DOHH2 (cell line): Measurements from ENCODE around the gene CDH22.

Source experiments
- H3F3A ChIP-seq: fragments of 200-600 bp; sonication (generic), shearing (Covaris generic); 2 replicates; pipeline ENCODE4 v1.6.0; 2016; ENCODE audit warnings: antibody characterized with exemption, mild to moderate bottlenecking; ENCODE audit not compliant: control insufficient read depth, insufficient read depth
- H3K27ac ChIP-seq: fragments of 200-600 bp; sonication (generic); 2 replicates; pipeline ENCODE4 v1.5.1; 2014; ENCODE audit warnings: low read depth, mild to moderate bottlenecking, low read length, moderate library complexity
- H3K27me3 ChIP-seq: fragments of 200-600 bp; sonication (generic); 2 replicates; pipeline ENCODE4 v1.6.1; 2014; ENCODE audit warnings: mild to moderate bottlenecking, low read length, mixed read lengths; ENCODE audit not compliant: control insufficient read depth
- H3K36me3 ChIP-seq: fragments of 200-600 bp; sonication (generic); 2 replicates; pipeline ENCODE4 v1.6.1; 2014; ENCODE audit warnings: mild to moderate bottlenecking, low read length, moderate library complexity, mixed read lengths; ENCODE audit not compliant: control insufficient read depth
- H3K4me1 ChIP-seq: fragments of 200-600 bp; sonication (generic); 2 replicates; pipeline ENCODE4 v1.6.1; 2014; ENCODE audit warnings: mild to moderate bottlenecking, low read length, mixed read lengths; ENCODE audit not compliant: control insufficient read depth
- H3K4me2 ChIP-seq: fragments of 200-600 bp; sonication (generic); 2 replicates; pipeline ENCODE4 v1.6.0; 2014; ENCODE audit warnings: mild to moderate bottlenecking, low read length, moderate library complexity
- H3K4me3 ChIP-seq: fragments of 200-600 bp; sonication (generic); 2 replicates; pipeline ENCODE4 v1.5.1; 2014; ENCODE audit warnings: mild to moderate bottlenecking, low read length, mixed read lengths
- H3K79me2 ChIP-seq: fragments of 200-600 bp; sonication (generic); 2 replicates; pipeline ENCODE4 v1.6.1; 2014; ENCODE audit warnings: mild to moderate bottlenecking, low read length, mixed read lengths; ENCODE audit not compliant: control insufficient read depth
- H3K9me2 ChIP-seq: fragments of 200-600 bp; sonication (generic); replicated peaks from 2 replicates; pipeline ENCODE4 v1.6.1; 2014; ENCODE audit warnings: mild to moderate bottlenecking, low read length, mixed read lengths; ENCODE audit not compliant: control insufficient read depth
- H3K9me3 ChIP-seq: fragments of 200-600 bp; sonication (generic); 2 replicates; pipeline ENCODE4 v1.6.1; 2014; ENCODE audit warnings: antibody characterized with exemption, low read length, mixed read lengths; ENCODE audit not compliant: control insufficient read depth, insufficient read depth
- H4K20me1 ChIP-seq: fragments of 200-600 bp; sonication (generic); 2 replicates; pipeline ENCODE4 v1.6.0; 2014; ENCODE audit warnings: low read depth, mild to moderate bottlenecking, antibody characterized with exemption, low read length, moderate library complexity; ENCODE audit not compliant: control insufficient read depth, insufficient read depth
- EZH2phosphoT487 ChIP-seq: fragments of 200-600 bp; sonication (generic); IDR thresholded peaks from 2 replicates; pipeline ENCODE4 v1.6.1; 2017; ENCODE audit warnings: borderline replicate concordance, mild to moderate bottlenecking, antibody characterized with exemption, low read length, moderate library complexity, mixed read lengths
- TF ChIP-seq, protein P1 (sequence below): fragments of 200-600 bp; sonication (generic); IDR thresholded peaks from one replicate; pipeline ENCODE4 v1.5.1; 2014; ENCODE audit warnings: antibody characterized with exemption, mild to moderate bottlenecking, low read depth, low read length; ENCODE audit not compliant: poor library complexity, severe bottlenecking

The CDH22 gene

DNA sequence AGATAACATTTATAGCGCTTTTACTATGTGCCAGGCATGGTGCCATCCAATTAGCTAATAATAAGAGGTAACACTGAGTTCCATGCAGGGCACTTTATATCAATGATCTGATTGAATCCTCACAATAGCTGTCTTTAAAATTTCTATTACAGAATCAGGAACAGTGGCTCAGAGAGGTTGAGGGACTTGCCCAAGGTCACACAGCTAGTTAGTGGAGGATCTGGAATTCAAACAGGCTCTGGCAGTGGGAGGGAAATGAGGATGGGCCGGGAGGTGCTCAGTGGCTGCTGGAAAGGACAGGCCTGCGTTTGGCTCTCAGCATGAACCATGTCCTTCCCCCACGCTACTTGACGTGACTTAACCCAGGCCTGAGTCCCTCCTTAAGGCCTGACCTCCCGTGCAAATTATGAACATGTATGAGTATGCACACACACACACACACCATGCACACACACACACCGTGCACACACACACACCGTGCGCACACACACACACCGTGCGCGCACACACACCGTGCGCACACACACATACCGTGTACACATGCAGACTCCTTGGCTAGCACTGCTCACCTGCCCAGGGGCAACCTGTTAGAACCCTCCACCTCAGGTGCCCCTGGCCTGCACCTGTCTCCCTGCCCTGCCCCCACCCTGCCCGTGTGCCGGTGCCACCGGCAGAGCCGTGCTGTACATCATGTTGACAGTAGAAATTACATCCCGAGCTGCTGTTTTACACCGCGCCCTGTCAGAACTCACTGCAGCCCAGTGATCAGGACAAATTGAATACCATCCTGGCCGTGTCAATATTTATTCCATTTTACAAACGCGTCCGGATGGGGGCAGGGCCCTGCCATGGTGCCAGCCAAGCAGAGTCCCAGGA is 43.7 kb downstream of the CDH22 start:
- no peaks in the 10 kb centered on the region for H3F3A ChIP-seq
- H3K27me3 ChIP-seq, result no peaks in the 10 kb centered on the region
- H3K4me3 ChIP-seq, result no peak overlapping the region
- TF ChIP-seq EZH2phosphoT487, result no peak
- TF ChIP-seq, protein P1, sequence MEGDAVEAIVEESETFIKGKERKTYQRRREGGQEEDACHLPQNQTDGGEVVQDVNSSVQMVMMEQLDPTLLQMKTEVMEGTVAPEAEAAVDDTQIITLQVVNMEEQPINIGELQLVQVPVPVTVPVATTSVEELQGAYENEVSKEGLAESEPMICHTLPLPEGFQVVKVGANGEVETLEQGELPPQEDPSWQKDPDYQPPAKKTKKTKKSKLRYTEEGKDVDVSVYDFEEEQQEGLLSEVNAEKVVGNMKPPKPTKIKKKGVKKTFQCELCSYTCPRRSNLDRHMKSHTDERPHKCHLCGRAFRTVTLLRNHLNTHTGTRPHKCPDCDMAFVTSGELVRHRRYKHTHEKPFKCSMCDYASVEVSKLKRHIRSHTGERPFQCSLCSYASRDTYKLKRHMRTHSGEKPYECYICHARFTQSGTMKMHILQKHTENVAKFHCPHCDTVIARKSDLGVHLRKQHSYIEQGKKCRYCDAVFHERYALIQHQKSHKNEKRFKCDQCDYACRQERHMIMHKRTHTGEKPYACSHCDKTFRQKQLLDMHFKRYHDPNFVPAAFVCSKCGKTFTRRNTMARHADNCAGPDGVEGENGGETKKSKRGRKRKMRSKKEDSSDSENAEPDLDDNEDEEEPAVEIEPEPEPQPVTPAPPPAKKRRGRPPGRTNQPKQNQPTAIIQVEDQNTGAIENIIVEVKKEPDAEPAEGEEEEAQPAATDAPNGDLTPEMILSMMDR, result no peak
- no peaks in the 10 kb centered on the region for H4K20me1 ChIP-seq
- no peaks in the 10 kb centered on the region for H3K9me2 ChIP-seq
- H3K36me3 ChIP-seq, result no peaks in the 10 kb centered on the region
- H3K4me2 ChIP-seq, result no peak overlapping the region
- H3K4me1 ChIP-seq, result no peaks in the 10 kb centered on the region
- no peak overlapping the region for H3K27ac ChIP-seq
- no peaks in the 10 kb centered on the region for H3K79me2 ChIP-seq
- no peaks in the 10 kb centered on the region for H3K9me3 ChIP-seq

DNA sequence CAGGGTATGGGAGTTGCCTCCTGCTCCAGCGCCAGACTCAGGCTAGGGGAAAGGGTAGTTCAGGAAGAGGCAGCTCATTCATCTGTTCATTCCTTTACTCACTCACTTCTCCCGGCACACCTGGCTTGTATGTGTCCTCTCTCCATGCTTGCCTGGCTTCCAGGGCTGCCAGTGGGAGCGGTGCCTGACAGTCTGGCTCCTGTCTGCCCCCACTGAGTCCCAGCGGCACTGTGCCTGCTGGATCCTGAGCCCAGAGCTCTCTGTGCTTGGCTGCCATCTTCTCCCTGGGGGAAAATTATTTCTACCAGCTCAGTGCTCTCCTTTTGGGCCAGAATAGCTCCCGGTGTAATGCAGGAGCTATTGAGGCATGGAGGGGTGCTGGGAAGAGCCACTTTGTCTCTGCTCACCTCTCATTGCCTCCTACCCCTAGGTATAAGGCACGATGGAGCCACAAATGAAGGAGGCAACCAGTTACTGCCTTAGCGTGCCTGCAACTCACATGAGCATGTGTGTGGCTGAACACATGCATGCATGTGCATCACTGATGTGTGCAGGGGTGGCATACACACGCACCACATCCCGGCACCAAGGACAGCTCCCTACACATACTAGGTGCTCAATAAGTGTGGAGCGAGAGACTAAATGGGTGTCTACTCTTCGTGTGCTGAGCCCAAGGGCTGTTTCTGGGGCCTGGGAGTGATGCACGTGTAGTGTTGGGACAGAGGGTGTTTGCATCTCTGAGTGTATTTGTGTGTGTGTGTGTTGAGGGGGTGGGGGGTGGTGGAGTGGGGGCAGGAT is 46.6 kb downstream of the CDH22 start:
- Histone ChIP-seq H3K27ac (no peak overlapping the region), H3K9me2 (no peaks in the 10 kb centered on the region), H3K79me2 (no peaks in the 10 kb centered on the region), H3K4me2 (no peak overlapping the region), H4K20me1 (no peaks in the 10 kb centered on the region), H3K4me1 (no peaks in the 10 kb centered on the region), H3K4me3 (no peak overlapping the region), H3K36me3 (no peaks in the 10 kb centered on the region), H3K9me3 (no peaks in the 10 kb centered on the region), H3K27me3 (no peaks in the 10 kb centered on the region), H3F3A (no peaks in the 10 kb centered on the region)
- TF ChIP-seq, protein P1, result no peak
- no peak for TF ChIP-seq EZH2phosphoT487

DNA sequence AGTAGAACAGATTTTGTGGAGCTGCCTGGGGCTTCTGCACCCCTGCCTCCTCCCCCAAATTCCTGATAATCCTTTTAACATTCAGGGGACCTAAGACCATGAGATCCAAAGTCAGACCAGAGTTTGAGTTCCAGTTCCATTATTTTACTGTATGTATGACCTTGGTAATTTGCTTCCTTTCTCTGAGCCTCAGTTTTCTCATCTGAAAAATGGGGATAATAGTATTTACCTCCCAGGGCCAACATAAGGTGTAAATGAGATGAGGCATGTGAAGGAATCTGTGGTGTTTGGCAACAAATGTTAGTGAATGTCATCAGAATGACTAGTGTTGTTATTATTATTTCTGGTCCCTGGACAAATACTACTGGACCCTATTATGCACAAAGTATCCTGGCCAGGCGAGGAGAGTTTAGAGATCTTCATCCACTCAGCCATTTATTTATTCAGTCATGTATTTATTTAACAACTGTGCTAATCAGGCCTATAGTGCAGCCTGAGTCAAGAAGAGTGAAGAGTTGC is 47.3 kb downstream of the CDH22 start:
- TF ChIP-seq, protein P1, result no peak
- TF ChIP-seq EZH2phosphoT487, result no peak
- H3K9me2 ChIP-seq, result no peaks in the 10 kb centered on the region
- H3K9me3 ChIP-seq, result no peaks in the 10 kb centered on the region
- no peaks in the 10 kb centered on the region for H3F3A ChIP-seq
- no peaks in the 10 kb centered on the region for H3K27me3 ChIP-seq
- H4K20me1 ChIP-seq, result no peaks in the 10 kb centered on the region
- H3K4me1 ChIP-seq, result no peaks in the 10 kb centered on the region
- H3K4me3 ChIP-seq, result no peak overlapping the region
- H3K79me2 ChIP-seq, result no peaks in the 10 kb centered on the region
- no peak overlapping the region for H3K4me2 ChIP-seq
- no peak overlapping the region for H3K27ac ChIP-seq
- no peaks in the 10 kb centered on the region for H3K36me3 ChIP-seq
